PC-3 (cell line): ENCODE results near the gene SUSD6. TPM values are rescaled to one million over a fixed set of nuclear protein-coding genes. Genes with fewer than 3 reads are reported as not detected.

ENCODE experiments used
- ATAC-seq: fragments of 200-7000 bp; cut with Tn5 transposase; 2 replicates; pipeline ENCODE4 v1.9.1; 2020; ENCODE audit warnings: mild to moderate bottlenecking, moderate library complexity
- BruUV-seq: library from RNA; stranded (reverse); fragments of 400-500 nt; replicated peaks from 2 replicates; lab custom pipeline; 2021; lab: Mats Ljungman, UMichigan
- CTCF ChIA-PET: fragments of 300-600 bp; sonication (Branson Sonifier 250); formaldehyde crosslinking; loops from one replicate; lab custom pipeline; 2022; ENCODE audit warnings: antibody characterized with exemption; lab: Charles Lee
- POLR2A ChIA-PET: fragments of 300-600 bp; sonication (Branson Sonifier 250); formaldehyde crosslinking; loops from one replicate; lab custom pipeline; 2022; ENCODE audit warnings: antibody characterized with exemption; ENCODE audit not compliant: unreplicated experiment; lab: Charles Lee
- DNase-seq: peaks from one replicate; pipeline ENCODE4 v3.0.0-alpha.2; 2015
- H2AFZ ChIP-seq: fragments of 300-600 bp; sonication (generic); 2 replicates; pipeline ENCODE4 v1.6.0; 2016; ENCODE audit warnings: antibody characterized with exemption, low read length
- H3F3A ChIP-seq: fragments of 300-600 bp; sonication (generic); one replicate; pipeline ENCODE4 v1.6.0; 2017; ENCODE audit warnings: antibody characterized with exemption, low read length, control low read depth, mild to moderate bottlenecking; ENCODE audit not compliant: unreplicated experiment
- H3K27ac ChIP-seq: fragments of 300-600 bp; sonication (generic); 2 replicates; pipeline ENCODE4 v1.5.1; 2016; ENCODE audit warnings: mild to moderate bottlenecking, low read length
- H3K27me3 ChIP-seq: fragments of 300-600 bp; sonication (generic); 2 replicates; pipeline ENCODE4 v1.6.1; 2016; ENCODE audit warnings: low read length, mixed read lengths
- H3K36me3 ChIP-seq: fragments of 300-600 bp; sonication (generic); 2 replicates; pipeline ENCODE4 v1.6.1; 2016; ENCODE audit warnings: low read depth, mixed run types, low read length, mixed read lengths
- H3K4me1 ChIP-seq: fragments of 300-600 bp; sonication (generic); 2 replicates; pipeline ENCODE4 v1.5.1; 2016; ENCODE audit warnings: low read length; ENCODE audit not compliant: insufficient read depth
- H3K4me2 ChIP-seq: fragments of 300-600 bp; sonication (generic); 2 replicates; pipeline ENCODE4 v1.6.0; 2016; ENCODE audit warnings: low read length
- H3K4me3 ChIP-seq: fragments of 300-600 bp; sonication (generic); 2 replicates; pipeline ENCODE4 v1.5.1; 2016; ENCODE audit warnings: mild to moderate bottlenecking, low read length, mixed read lengths
- H3K79me2 ChIP-seq: fragments of 300-600 bp; sonication (generic); 2 replicates; pipeline ENCODE4 v1.6.1; 2017; ENCODE audit warnings: low read length, mixed read lengths
- H3K9ac ChIP-seq: fragments of 300-600 bp; sonication (generic); 2 replicates; pipeline ENCODE4 v1.6.0; 2016; ENCODE audit warnings: mild to moderate bottlenecking, low read length
- H3K9me2 ChIP-seq: fragments of 300-600 bp; sonication (generic); replicated peaks from 2 replicates; pipeline ENCODE4 v1.6.1; 2016; ENCODE audit warnings: mixed run types, low read length, mixed read lengths
- H3K9me3 ChIP-seq: fragments of 300-600 bp; sonication (generic); 2 replicates; pipeline ENCODE4 v1.6.1; 2016; ENCODE audit warnings: low read length, mixed read lengths
- H4K20me1 ChIP-seq: fragments of 300-600 bp; sonication (generic); 2 replicates; pipeline ENCODE4 v1.6.1; 2016; ENCODE audit warnings: low read length, mixed read lengths
- CTCF ChIP-seq: fragments of 300-600 bp; sonication (generic); conservative IDR thresholded peaks from 2 replicates; pipeline ENCODE4 v1.5.1; 2017; ENCODE audit warnings: antibody characterized with exemption, low read depth, mild to moderate bottlenecking, low read length
- EZH2 ChIP-seq: fragments of 300-600 bp; sonication (generic); IDR thresholded peaks from one replicate; pipeline ENCODE4 v1.6.1; 2017; ENCODE audit warnings: antibody characterized with exemption, mild to moderate bottlenecking, low read length; ENCODE audit not compliant: unreplicated experiment
- EZH2phosphoT487 ChIP-seq: fragments of 300-600 bp; sonication (generic); IDR thresholded peaks from 2 replicates; pipeline ENCODE4 v1.6.1; 2018; ENCODE audit warnings: mild to moderate bottlenecking, antibody characterized with exemption, low read length, borderline replicate concordance
- intact Hi-C: fragments of 100-400 bp; cut with micrococcal nuclease; formaldehyde crosslinking; loops from 2 replicates; pipeline ENCODE4 v1.9.0; 2023
- total RNA-seq: library from RNA; depleted of rRNA; stranded (reverse); fragments of >200 nt; gene quantifications from 2 replicates; pipeline ENCODE4 v1.2.3, GENCODE V29; 2014

Gene SUSD6
- total RNA-seq, 1 experiment from 2014 or later = 6.1 TPM

- CTCF ChIA-PET = no interaction called here
- Histone ChIP-seq H3K36me3 (no peaks in the 10 kb centered on the region), H3K27ac (no peak overlapping the region), H3K4me2 (no peak overlapping the region), H2AFZ (no peak overlapping the region), H3K9me3 (no peaks in the 10 kb centered on the region), H3K27me3 (no peaks in the 10 kb centered on the region), H3K79me2 (peaks cover 4% of the 10 kb centered on the region; the same call in 1 of the 2 replicates), H3K9me2 (no peaks in the 10 kb centered on the region), H3K9ac (no peak overlapping the region), H3K4me3 (no peak overlapping the region), H3F3A (no peaks in the 10 kb centered on the region), H3K4me1 (no peaks in the 10 kb centered on the region; the same call in 1 of the 2 replicates), H4K20me1 (no peaks in the 10 kb centered on the region)
- POLR2A ChIA-PET = no interaction called here
- TF ChIP-seq CTCF = no peak
- no peak for TF ChIP-seq EZH2
- TF ChIP-seq EZH2phosphoT487 = no peak
- ATAC-seq (no peak), DNase-seq (no peak)
- intact Hi-C loops = no loop called here
- BruUV-seq = no TSS peak
These were observed 61.0 kb downstream of the SUSD6 start for GRCh38 chr14:69672356-69672755.

- ATAC-seq = no peak
These were observed 61.7 kb downstream of the SUSD6 start for GRCh38 chr14:69673104-69673503.

More at GRCh38 chr14:69673104-69673503, 61.7 kb downstream of the SUSD6 start:
- Histone ChIP-seq H4K20me1 (no peaks in the 10 kb centered on the region), H3K27me3 (no peaks in the 10 kb centered on the region), H3K9me3 (no peaks in the 10 kb centered on the region), H3K4me1 (no peaks in the 10 kb centered on the region), H3K79me2 (no peaks in the 10 kb centered on the region), H3K9ac (no peak overlapping the region), H3K4me3 (no peak overlapping the region), H3K27ac (no peak overlapping the region), H3K36me3 (no peaks in the 10 kb centered on the region), H2AFZ (no peak overlapping the region), H3K4me2 (no peak overlapping the region), H3F3A (no peaks in the 10 kb centered on the region), H3K9me2 (no peaks in the 10 kb centered on the region)
- CTCF ChIA-PET = interaction anchor here (0.6 kb wide), 1 partner anchor 1009 kb away, joined by 6 read pairs; no protein-coding TSS in a partner anchor
- POLR2A ChIA-PET = no interaction called here
- DNase-seq = no peak
- intact Hi-C loops = no loop called here
- TF ChIP-seq CTCF (no peak), EZH2phosphoT487 (no peak), EZH2 (no peak)
- no TSS peak for BruUV-seq
